Activated CD8-positive, alpha-beta memory T cell treated with anti-CD3 and anti-CD28 coated beads, Interleukin-2, amount 50 U/mL, for 24 hours (primary cell): Measurements from ENCODE around the gene GNB1L.
"Not testable (repeated sequence)": the region's sequence is repeated elsewhere in the genome, so short reads cannot be mapped to it uniquely, and the experiment has no call there.

ENCODE experiments used
- DNase-seq: peaks from one replicate; pipeline ENCODE4 v3.0.0-alpha.2; 2020; ENCODE audit errors: extremely low read depth

Gene GNB1L

DNA sequence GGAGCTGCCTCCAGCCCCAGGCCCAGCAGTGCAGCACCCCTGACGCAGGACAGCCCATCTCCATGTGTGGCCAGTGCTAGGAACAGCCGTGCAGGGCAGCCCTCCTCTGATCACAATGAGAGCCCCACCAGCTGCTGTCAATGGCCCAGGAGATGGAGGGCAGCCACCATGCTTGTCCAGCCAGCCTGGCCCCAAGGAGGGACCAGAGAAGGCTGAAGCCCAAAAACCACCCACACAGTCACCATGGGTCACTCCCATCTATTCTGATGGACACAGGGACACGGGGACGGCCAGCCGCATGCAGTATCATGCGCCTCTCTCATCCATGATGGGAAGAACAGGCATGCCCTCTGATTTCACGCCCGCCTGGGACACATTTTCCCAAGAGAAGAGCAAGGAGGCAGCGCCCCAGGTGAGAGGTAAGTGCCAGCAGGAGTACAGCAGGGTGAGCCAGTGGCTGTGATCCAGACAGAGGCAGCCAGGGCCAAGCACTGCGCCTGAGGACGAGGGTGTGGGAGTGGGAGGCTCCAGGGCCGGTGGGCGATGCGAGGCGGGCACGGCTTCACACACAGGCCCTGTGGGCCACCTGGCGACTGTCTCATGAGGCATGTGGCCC lies 33.6 kb upstream of the GNB1L start:
- no peak for DNase-seq

DNA sequence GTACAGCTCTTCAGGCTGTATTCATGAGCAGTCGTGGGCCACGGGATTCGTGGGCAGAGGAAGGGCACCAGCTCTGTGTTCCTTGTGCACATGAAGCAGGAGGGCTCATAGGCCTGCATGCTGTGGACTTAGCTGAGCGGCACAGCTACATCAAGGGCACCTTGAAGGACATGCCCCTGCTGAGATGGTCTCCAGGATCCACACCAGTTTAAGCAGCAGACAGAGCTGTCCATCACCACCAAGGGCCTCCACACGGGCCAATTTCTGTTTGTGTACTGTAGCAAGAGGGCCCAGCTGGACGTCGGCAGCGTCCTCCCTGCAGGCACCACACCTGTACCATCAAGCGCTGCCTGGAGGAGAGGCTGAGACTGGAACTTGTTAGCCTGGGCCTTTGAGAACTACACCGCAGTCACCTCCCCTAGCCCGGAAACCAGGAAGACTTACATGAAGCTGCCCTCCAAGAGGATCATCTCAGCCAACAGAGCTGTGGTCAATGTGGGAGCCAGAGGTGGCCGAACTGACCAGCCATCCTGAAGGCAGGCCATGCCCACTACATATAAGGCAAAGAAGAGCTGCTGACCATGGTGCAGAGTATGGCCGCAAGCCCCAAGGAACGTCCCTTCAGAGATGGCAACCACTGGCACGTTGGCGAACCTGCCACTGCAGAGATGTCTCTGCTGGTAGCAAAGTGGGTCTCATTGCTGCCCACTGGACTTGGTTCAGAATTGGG lies 32.7 kb upstream of the GNB1L start:
- DNase-seq, result no peak

DNA sequence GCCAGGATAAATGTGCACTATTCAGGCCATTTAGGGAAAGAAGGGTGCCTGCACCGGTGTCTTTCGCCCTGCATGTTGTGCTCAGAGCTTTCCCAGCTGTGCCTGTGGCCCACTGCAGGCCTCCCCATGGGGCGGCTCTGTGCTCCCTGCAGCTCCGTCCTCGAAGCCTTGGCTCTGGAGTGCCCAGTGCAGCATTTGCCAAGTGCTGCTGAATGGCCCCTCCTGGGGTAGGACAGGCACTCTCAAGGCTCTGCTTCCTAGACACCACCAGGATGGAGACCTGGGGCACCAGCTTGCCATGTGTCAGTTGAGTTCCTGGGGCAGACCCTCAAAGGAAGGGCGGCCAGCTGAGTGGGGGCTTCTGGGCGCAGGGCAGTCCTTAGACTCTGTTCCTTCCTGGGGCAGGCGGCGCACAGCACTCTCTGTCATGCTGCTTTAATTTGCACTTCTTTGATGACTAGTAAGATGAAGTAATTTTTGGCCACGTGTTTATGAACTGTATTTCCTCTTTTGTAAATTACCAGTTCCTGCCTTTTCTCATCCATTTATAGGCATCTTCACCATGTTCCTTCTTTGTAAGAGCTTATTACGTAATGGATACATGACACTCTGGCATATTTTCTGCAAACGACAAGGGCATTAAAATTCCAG lies 32.1 kb upstream of the GNB1L start:
- no peak for DNase-seq

DNA sequence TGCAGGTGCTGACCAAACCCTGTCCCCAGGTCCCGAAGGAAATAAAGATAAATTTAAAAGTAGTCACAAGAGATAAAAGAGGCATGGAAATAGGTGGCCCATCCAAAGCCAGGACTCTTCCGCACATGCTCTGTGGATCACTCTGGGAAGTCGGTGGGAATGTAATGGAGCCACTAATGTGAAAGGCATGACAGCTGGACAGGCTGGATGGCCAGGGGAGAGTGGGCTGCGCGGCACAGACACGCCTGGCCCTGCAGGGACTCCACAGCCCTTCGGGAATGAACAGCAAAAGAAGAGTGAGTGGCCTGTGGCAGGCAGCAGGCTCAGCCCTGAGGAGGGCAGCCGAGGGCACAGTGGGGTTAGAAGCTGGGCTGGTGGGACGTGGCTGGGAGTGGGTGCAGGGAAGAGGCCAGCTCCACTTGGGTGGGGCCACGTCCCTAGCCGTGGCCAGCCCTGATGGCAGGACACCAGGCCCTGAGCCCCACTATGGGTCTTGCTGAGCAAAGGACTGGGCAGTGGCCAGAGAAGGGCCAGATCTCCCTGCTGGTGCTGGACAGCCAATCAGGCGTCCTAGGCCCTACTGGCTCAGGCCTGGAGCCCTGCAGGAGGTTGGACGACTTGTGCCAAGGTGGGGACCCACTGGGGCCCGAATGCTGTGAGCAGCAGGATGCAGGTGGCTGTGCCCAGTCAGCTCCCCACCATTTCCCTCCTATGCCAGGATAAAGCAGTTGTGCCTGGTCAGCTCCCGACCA lies 31.3 kb upstream of the GNB1L start:
- DNase-seq, result no peak

DNA sequence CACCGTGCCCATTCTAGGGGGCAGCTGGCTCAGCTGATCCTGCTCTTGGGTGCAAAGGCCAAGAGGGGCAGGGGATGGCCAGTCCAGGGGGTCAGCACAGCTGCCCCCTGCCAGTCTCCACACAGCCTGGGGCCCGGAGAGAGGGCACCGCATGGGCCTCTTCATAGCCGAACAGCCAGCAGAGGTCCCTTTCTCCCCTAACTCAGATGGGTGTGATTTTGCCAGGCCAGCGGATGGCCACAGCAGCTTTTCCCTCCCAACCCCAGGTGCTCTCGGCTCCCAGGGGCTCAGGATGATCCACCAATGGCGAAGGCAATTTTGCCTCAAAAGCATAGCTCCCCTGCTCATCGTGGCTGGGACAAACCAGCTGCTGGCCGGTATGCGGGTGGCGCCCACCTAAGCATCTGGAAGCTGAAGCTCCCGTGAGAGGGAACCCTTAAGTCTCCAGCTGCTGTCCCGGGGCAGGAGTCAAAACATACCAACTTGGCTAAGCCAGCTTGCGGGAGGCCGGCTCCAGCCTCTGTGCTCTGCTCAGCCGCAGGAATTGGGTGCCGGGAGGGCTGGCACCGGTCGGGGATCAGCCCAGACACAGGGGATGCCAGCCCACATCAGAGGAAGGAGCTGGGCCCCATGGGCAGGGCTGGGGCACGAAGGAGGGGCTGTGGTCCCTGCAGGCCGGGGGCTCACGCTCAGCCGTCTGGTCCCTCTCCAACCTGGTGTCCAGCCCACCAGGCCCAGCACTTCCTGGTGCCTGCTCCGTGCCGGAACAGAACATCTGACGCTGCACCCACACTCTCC lies 30.5 kb upstream of the GNB1L start:
- no peak for DNase-seq

DNA sequence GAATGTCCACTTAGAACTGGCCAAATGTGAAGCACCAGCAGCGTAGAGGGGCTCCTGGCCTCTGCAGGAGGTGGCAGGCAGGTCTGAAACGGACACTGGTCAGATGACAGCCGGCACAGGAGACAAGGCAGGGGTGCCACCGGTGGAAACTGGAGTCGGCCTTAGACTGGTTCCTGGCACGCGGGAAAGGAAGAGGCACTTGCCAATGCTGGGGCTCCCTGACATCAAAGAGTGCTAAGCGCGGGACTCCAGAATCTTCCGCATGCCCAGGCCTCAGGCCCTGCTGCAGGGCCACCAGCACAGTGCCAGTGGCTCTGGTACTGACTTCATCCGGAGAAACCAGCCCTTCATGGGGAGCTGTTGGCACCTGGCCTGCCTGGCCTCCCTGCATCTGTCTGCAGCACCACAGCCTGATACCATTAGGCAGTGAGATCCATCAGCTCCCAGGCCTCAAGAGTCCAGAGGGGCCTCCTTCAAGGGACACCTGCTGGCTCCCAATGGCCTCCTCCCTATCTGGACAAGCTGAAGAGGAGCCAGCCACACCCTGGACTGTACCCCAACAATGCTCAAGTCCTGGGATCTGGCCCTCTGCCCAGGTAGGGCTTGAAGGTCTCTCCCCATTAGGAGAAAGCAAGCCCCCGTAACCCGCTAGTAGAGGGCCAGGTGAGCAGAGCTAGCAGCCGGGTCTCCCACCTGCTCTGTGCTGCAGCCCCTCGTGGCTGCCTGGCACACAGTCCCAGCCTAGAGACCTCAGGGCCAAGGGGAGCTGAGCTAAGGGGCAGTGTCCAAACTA lies 29.7 kb upstream of the GNB1L start:
- no peak for DNase-seq

DNA sequence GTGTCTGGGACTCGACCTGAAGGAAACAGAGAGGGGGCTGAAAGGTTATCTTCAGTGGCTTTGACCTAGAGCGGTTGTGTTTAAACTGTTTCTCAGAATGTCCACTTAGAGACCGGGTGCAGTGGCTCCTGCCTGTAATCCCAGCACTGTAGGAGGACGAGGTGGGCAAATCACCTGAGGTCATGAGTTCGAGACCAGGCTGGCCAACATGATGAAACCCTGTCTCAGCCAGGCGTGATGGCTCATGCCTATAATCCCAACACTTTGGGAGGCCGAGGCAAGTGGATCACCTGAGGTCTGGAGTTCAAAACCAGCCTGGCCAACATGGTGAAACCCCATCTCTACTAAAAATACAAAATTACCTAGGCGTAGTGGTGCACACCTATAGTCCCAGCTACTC lies 28.8 kb upstream of the GNB1L start:
- DNase-seq, result not testable (repeated sequence)

DNA sequence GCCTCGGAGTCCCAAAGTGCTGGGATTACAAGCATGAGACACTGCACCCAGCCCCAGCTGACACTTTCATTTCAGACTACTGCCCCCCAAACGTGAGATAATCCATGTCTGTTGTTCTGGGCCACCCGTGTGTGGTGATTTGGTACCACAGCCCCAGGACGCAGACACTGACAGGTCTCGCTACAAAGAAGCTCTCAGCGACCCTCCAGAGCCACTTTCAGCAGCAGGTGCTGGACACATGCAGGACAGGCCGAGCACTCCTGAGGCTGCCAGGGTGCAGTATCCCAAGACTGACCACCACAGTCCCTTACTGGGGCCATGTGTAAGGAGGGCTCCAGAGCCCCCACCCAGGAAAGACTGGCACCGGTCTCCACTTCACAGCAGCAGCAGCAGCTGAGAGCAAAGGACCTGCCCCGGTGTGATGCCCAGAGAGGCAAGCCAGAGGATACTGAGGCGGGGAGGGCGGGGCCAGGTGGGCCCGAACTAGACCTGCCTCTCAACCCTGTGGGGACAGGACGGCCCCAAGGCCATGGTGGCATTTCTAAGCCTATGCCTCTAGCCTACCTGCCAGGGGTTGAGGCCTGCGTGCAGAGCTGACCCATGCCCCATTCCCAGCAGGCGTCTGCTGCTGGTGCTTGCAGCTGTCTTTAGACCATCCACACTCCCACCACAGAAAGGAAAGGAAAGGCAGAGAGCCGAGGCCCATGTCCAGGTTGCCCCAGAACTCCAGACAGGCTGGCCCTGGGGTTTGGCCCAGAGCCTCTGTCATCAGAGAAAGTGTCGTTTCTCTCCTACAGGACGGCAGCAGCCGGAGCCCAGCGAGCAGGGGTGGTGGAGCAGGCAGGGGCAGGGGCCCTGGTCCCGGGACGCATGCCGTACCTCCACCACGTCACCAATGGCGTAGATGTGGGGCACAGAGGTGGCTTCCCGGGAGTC lies 28.0 kb upstream of the GNB1L start:
- DNase-seq, result no peak

DNA sequence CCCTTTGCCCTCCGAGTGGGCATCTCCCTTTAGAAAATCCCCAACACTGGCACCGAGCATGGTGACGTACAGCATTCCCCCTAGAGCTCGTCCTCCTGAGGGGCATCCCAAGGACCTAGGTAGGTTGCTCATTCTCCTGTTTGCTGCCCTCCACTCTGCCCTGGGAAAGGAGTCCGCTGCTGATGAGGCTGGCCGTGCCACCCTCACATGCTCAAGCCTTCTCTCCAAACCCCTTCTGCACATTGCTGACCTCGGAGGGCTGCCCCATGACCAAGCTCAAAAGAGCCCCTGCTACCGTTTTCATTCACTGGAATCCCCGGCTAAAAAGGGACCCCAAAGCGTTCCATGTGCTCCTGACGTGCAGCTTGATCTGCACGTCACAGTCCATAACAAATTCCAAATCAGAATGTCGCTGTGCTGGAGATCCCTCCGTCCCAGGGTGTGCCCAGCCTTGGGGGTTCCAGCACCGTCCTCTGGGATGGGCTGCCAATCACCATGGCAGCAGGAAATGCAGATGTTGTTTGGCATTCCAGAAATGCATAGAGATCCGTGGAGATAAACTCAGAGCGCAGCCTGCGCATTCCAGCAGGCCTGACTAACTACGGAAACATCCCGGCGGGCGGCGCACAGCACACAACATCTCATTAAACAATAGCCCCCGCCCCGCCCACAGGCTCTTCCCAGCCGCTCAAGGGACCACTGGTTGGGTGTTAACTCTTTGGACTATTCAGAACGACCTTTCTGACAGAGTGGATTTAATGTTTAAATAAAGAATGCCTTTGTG lies 26.3 kb upstream of the GNB1L start:
- no peak for DNase-seq

DNA sequence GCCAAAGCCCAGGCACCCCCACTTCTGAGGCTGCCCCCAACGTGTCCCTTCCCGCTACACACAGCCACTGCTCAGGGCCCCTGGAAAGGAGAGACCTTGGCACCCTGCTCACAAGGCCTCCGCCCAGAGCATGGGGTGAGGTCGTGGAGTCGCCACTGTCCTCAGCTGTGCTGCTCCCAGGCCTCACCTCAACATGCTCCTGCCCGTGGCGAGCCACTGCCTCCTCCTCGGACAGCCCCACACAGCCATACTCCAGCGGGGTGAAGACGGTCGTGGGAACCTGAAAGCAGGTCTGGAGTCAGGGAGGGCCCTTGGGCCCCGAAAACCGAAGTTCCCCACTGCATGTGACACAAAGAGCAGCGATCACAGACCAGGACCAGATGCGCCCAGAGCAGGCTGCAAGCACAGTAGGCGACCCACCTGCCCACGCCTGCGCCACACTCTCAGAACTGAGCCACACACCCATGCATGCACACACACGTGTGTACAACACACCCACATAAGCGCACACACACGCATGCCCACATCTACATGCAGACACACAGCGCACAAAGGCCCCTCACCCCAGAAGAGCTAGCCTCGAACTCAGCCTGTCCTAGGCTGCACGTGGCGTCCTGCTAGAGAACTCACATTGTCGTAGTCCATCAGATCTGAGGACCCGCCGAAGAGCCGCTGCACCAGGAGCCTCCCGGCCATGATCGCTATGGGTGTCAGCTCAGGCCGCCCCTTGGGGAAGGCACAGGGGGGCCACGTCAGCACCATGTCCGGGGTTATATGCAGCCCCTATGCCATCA lies 25.5 kb upstream of the GNB1L start:
- DNase-seq, result no peak

DNA sequence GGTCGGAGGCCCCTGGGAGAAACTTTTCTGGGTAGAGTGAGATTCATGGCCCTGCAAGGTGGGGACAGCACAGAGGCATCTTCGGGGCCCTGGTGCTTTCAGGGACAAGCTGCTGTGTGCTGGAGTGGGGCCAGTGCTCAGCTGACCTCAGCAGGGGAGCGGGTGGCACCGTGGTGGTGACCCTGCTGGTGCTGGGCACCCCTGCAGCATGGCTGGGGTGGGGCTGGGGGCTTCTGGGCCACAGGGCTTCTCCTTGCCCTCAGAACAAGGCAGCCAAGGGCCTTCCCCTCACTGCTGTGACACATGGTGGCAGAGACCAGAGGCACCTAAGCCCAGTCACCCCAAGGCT lies 24.9 kb upstream of the GNB1L start:
- no peak for DNase-seq

DNA sequence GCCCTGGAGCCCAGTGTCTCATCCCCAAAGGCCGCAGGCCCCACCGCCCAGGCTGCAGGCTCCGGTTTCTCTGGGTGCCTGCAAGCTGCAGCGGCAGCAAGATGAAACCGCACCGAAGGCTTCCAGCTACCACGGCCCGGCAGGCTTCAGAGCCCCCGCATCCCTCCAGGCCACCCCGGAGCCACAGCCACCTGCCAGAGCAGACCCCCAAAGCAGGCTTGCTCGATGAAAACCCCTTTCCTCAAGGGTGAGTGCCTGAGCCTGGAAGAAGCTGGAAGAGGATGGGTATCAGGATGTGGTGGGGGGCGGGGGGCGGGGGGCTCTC lies 24.5 kb upstream of the GNB1L start:
- DNase-seq, result no peak

DNA sequence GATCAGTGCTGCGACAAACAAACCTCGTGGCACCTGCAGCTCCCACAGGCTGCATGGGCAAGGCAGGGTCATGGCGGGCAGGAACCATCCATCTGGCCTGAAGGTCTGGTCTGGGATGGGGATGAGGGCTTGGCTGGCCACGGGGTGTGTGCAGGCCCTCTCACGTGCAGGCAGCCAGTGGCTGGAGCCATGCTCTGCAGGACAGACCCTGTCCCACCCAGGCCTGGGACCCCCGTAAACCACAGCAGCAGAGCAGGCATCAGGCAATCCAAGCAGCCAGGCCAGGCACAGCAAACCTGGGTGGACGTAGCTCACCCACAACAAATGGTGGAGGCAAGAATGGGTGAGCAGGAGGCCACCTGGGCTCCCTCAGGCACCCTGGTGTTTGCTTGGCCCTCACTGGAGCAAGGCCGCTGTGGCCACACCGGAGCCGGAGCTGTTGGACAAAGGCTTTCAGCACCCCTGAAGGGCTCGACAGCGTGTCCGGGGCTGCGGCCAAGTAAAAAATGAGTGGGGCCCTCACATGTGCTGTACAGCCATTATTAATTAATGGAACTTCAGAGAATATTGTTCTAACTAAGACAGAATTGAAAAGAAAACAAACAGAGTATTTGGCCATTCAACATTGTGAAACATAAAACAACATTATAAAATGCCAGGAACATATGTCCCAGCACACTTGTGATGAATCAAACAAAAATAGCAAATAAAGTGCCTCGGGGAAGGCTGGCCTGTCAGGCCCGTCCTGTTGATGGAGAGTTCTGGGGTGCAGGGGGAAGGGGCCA lies 24.0 kb upstream of the GNB1L start:
- DNase-seq, result no peak

DNA sequence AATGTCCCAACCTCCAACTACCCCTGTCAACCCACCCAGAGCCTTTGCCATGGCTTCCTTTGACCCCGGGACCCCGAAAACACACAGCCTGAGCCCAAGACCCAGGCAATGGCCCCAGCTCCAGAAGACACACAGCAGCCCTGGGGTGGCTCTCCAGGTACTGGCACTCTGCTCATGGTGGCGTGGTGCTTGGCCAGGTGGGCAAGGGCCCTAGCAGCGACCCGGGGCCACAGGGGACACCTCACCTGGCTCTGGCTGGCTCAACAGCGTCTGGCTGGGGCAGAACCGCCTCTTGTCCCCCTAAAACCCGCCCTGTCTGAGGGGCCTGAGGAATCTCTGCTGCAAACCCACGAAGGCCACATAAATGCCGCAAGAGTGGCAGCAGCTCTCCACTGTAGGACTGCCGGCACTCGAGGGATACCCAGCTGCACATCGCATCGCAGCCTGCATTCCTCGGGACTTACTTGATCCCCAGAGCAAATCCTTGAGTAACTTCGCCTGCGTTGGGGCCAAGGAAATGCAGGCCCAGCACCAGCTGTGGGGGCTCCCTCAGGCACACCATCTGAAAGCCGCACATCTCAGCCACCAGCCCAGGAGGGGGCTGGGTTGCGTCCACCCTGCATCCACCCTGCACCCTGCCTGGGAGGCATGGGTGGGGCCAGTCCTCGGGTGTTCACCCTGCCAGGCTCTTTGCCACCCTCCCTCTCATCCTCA lies 23.1 kb upstream of the GNB1L start:
- no peak for DNase-seq

DNA sequence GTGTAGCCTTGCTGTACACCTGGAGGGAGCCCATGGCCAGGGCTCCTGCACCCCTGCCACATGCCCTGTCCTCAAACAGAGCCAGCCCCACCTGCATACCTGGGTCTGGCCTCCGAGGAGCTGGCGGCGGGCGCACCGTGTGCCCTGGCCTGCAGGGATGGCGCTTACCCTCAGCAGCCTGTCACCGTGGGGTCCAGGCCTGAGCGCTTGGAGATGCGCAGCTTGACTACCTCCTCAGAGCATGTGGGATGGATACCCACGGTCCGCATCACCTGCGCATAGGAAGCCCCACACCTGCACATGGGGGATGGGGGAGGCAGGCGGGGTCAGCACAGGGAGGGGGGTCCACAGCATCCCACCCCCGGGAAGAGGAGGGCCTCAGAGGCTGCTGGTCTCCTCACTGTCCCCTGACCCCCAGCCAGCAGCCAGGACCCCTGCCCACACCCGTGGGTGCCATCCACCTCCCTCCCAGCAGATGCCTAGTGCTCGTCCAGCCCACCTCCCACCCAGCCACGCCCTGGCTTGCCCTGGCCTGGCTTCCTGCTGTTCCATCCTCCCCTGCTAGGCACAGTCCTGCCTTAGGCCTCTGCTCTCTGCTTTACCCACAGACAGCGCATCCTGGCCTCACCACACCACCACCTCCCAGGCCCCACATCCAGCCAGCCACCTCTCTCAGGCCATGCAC lies 22.4 kb upstream of the GNB1L start:
- DNase-seq, result no peak

DNA sequence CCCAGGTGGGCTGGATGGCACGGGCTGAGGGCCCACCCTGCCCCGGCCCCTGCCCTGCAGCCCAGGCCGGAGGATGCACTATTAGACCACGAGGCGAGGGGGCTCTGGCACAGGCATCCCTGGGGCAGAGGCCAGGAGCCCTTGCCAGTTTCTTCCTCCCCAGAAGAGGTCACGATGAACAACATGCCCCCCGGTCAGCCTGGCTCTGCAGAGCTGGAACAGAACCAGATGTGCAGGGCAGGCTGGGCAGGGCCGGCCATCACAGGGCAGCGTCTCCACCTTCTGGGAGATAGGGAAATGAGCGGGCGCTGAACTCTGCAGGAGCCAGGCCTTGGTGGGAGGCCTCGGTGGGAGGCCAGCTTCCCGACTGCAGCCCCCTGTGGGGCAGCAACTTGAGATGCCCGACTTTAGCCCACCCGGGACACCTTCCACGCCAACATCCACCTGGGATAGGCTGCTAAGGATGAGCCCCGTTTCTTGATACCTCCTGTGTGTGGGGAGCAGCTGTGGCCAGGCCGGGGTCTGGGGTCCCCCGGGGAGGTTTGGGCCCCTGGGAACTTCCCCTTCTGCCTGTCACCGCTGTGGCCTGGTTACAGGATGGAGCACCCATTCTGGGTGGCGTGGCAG lies 21.8 kb upstream of the GNB1L start:
- no peak for DNase-seq
